ENCODE measurements around the gene JAM2. TPM values are rescaled to one million over a fixed set of nuclear protein-coding genes. Genes with fewer than 3 reads are reported as not detected.

JAM2 gene
- total RNA-seq, 1 experiment from 2014 or later = 0.15 TPM

GRCh38 chr21:25636727-25637126, 2.3 kb upstream of the JAM2 start:
- DNase-seq (ENCODE audit: low read depth, low spot score) (no peak), ATAC-seq (no peak)
- intact Hi-C loops (cut with micrococcal nuclease) = no loop called here
- no peaks in the 10 kb centered on the region for H3K9me3 ChIP-seq (ENCODE audit: control insufficient read depth in 1 of 2, insufficient read depth in 1 of 2, low read depth in 1 of 2, low read length in 2 of 2)
- no peaks in the 10 kb centered on the region for H3K36me3 ChIP-seq (ENCODE audit: control insufficient read depth in 1 of 2, insufficient read depth in 2 of 2, low read length in 2 of 2)
- no peaks in the 10 kb centered on the region for H3K9me2 ChIP-seq (ENCODE audit: insufficient read depth)
- no peaks in the 10 kb centered on the region for H3K79me2 ChIP-seq (ENCODE audit: insufficient read depth, low read length)
- peaks cover 4% of the 10 kb centered on the region; the same call in 1 of the 2 replicates for H3K27me3 ChIP-seq (ENCODE audit: insufficient read depth, low read length)
- H3K4me1 ChIP-seq (ENCODE audit: control insufficient read depth in 1 of 2, insufficient read depth in 2 of 2, low read length in 2 of 2) = no peaks in the 10 kb centered on the region
- H3K27ac ChIP-seq (ENCODE audit: low read depth, low read length) = no peak overlapping the region
- no TSS peak for BruUV-seq (replicated peaks)
- H3K4me2 ChIP-seq (ENCODE audit: low read length) = no peak overlapping the region
- POLR2A ChIA-PET = no interaction called here
- no peak overlapping the region for H3K9ac ChIP-seq (ENCODE audit: low read length)
- CTCF ChIA-PET = no interaction called here
- H4K20me1 ChIP-seq (ENCODE audit: insufficient read depth) = no peaks in the 10 kb centered on the region
- RAD21 ChIA-PET (ENCODE audit: low non-redundant PET in 1 of 2, low total read pairs in 2 of 2, uncharacterized antibody in 2 of 2, unreplicated experiment in 2 of 2) = no interaction called here
- no peak overlapping the region for H2AFZ ChIP-seq (ENCODE audit: low read depth, low read length, poor library complexity, severe bottlenecking)
- no peak overlapping the region for H3K4me3 ChIP-seq (replicated peaks in 1 of 2; ENCODE audit: low read depth in 1 of 2, low read length in 2 of 2)
- TF ChIP-seq, protein P1, sequence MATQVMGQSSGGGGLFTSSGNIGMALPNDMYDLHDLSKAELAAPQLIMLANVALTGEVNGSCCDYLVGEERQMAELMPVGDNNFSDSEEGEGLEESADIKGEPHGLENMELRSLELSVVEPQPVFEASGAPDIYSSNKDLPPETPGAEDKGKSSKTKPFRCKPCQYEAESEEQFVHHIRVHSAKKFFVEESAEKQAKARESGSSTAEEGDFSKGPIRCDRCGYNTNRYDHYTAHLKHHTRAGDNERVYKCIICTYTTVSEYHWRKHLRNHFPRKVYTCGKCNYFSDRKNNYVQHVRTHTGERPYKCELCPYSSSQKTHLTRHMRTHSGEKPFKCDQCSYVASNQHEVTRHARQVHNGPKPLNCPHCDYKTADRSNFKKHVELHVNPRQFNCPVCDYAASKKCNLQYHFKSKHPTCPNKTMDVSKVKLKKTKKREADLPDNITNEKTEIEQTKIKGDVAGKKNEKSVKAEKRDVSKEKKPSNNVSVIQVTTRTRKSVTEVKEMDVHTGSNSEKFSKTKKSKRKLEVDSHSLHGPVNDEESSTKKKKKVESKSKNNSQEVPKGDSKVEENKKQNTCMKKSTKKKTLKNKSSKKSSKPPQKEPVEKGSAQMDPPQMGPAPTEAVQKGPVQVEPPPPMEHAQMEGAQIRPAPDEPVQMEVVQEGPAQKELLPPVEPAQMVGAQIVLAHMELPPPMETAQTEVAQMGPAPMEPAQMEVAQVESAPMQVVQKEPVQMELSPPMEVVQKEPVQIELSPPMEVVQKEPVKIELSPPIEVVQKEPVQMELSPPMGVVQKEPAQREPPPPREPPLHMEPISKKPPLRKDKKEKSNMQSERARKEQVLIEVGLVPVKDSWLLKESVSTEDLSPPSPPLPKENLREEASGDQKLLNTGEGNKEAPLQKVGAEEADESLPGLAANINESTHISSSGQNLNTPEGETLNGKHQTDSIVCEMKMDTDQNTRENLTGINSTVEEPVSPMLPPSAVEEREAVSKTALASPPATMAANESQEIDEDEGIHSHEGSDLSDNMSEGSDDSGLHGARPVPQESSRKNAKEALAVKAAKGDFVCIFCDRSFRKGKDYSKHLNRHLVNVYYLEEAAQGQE (IDR thresholded peaks at IDR 0.05; ENCODE audit: low read depth) = no peak
- no peak for TF ChIP-seq RAD21 (IDR thresholded peaks at IDR 0.05; ENCODE audit: low read depth)
- no peak for TF ChIP-seq FOSL1 (IDR thresholded peaks at IDR 0.05; ENCODE audit: low read depth)
- no peak for TF ChIP-seq CEBPB (IDR thresholded peaks at IDR 0.05; ENCODE audit: low read depth)
- no peak for TF ChIP-seq JUND (IDR thresholded peaks at IDR 0.05)
- TF ChIP-seq SRF (IDR thresholded peaks at IDR 0.05; ENCODE audit: low read depth) = no peak
- TF ChIP-seq EGR1 (IDR thresholded peaks at IDR 0.05; ENCODE audit: low read depth) = no peak
- no peak for TF ChIP-seq EZH2phosphoT487 (IDR thresholded peaks at IDR 0.05; ENCODE audit: borderline replicate concordance)
- TF ChIP-seq ELF1 (IDR thresholded peaks at IDR 0.05; ENCODE audit: borderline replicate concordance, low read depth) = no peak
- no peak for TF ChIP-seq ZNF274 (IDR thresholded peaks at IDR 0.05; ENCODE audit: low read depth, low read length)
- TF ChIP-seq ZFX (IDR thresholded peaks at IDR 0.05) = no peak
- no peak for TF ChIP-seq EZH2 (IDR thresholded peaks at IDR 0.05)
- no peak for TF ChIP-seq TCF7L2 (IDR thresholded peaks at IDR 0.05; ENCODE audit: borderline replicate concordance, extremely low read depth, insufficient read depth, insufficient read length)
- TF ChIP-seq, protein P2, sequence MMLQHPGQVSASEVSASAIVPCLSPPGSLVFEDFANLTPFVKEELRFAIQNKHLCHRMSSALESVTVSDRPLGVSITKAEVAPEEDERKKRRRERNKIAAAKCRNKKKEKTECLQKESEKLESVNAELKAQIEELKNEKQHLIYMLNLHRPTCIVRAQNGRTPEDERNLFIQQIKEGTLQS (IDR thresholded peaks at IDR 0.05) = no peak
- TF ChIP-seq SP1 (IDR thresholded peaks at IDR 0.05; ENCODE audit: low read depth) = no peak
- TF ChIP-seq CBX3 (IDR thresholded peaks at IDR 0.05; ENCODE audit: low read depth) = no peak
- TF ChIP-seq, protein P3, sequence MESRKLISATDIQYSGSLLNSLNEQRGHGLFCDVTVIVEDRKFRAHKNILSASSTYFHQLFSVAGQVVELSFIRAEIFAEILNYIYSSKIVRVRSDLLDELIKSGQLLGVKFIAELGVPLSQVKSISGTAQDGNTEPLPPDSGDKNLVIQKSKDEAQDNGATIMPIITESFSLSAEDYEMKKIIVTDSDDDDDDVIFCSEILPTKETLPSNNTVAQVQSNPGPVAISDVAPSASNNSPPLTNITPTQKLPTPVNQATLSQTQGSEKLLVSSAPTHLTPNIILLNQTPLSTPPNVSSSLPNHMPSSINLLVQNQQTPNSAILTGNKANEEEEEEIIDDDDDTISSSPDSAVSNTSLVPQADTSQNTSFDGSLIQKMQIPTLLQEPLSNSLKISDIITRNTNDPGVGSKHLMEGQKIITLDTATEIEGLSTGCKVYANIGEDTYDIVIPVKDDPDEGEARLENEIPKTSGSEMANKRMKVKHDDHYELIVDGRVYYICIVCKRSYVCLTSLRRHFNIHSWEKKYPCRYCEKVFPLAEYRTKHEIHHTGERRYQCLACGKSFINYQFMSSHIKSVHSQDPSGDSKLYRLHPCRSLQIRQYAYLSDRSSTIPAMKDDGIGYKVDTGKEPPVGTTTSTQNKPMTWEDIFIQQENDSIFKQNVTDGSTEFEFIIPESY (IDR thresholded peaks at IDR 0.05; ENCODE audit: extremely low read depth, insufficient replicate concordance, low read length) = no peak
- no peak for TF ChIP-seq MAX (IDR thresholded peaks at IDR 0.05)

Data from HCT116 (cell line).